Gastroesophageal sphincter (tissue), 3 donors: ENCODE data around the gene IGIP.

ENCODE experiments used
- POLR2A ChIP-seq, 2 donors: fragments of 450-650 bp; IDR thresholded peaks; one replicate each; pipeline ENCODE4 v1.6.1; 2017; ENCODE audit warnings: antibody characterized with exemption in 2 of 2, mild to moderate bottlenecking in 2 of 2, moderate library complexity in 1 of 2
- POLR2AphosphoS5 ChIP-seq: sonication (generic); formaldehyde crosslinking; IDR thresholded peaks from one replicate; pipeline ENCODE4 v1.6.1; 2017; ENCODE audit warnings: antibody characterized with exemption
- TF ChIP-seq, protein P1 (sequence below), 4 experiments: fragments of 200-600 bp in 2 of 4; fragments of 450-650 bp in 2 of 4; sonication (generic) in 1 of 4; IDR thresholded peaks; one replicate each; pipeline ENCODE4 v1.5.1; 2017 to 2019; ENCODE audit warnings: antibody characterized with exemption in 4 of 4, mild to moderate bottlenecking in 2 of 4, moderate library complexity in 2 of 4

DNA sequence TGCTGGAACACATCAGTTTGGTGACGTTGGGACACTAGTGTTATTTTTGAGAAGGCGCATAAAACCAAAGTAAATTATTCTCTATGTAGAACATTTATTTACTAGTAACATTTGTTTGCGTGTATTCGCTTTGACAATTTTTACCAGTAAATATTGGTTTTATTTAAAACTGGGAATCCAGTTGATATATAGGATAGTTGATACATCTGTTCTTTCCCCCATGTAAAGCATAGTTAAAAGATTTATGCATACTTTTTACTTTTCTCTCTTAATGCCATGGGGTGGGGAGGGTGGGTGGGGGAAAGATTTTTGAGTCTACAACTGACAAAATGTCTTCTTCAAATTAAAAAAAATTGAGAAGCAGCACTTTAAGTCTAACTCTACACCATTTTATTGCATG, at the start of gene IGIP:
- TF ChIP-seq POLR2A (IDR thresholded peaks at IDR 0.05) (no peak), POLR2AphosphoS5 (no peak)
- TF ChIP-seq, protein P1, sequence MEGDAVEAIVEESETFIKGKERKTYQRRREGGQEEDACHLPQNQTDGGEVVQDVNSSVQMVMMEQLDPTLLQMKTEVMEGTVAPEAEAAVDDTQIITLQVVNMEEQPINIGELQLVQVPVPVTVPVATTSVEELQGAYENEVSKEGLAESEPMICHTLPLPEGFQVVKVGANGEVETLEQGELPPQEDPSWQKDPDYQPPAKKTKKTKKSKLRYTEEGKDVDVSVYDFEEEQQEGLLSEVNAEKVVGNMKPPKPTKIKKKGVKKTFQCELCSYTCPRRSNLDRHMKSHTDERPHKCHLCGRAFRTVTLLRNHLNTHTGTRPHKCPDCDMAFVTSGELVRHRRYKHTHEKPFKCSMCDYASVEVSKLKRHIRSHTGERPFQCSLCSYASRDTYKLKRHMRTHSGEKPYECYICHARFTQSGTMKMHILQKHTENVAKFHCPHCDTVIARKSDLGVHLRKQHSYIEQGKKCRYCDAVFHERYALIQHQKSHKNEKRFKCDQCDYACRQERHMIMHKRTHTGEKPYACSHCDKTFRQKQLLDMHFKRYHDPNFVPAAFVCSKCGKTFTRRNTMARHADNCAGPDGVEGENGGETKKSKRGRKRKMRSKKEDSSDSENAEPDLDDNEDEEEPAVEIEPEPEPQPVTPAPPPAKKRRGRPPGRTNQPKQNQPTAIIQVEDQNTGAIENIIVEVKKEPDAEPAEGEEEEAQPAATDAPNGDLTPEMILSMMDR (IDR thresholded peaks at IDR 0.05) = no peak
